SK-N-SH (cell line): Measurements from ENCODE around the gene ITGAV.

Experiments
- FOXM1 ChIP-seq: IDR thresholded peaks from 2 replicates; pipeline ENCODE4 v1.4.0; 2012; ENCODE audit warnings: low read depth, mild to moderate bottlenecking
- POLR2AphosphoS5 ChIP-seq: IDR thresholded peaks from 2 replicates; pipeline ENCODE4 v1.6.1; 2012; ENCODE audit warnings: low read depth, low read length
- ZBTB33 ChIP-seq: IDR thresholded peaks from 2 replicates; pipeline ENCODE4 v1.4.0; 2012; ENCODE audit warnings: low read depth, borderline replicate concordance
- TF ChIP-seq, protein P1 (sequence below): fragments of 200-600 bp; sonication (generic); IDR thresholded peaks from 2 replicates; pipeline ENCODE4 v1.6.1; 2017; ENCODE audit warnings: antibody characterized with exemption, mild to moderate bottlenecking, moderate library complexity
- TF ChIP-seq, protein P2 (sequence below): fragments of 150-350 bp; IDR thresholded peaks from 2 replicates; pipeline ENCODE4 v1.6.1; 2016; ENCODE audit warnings: mild to moderate bottlenecking, low read depth, low read length

DNA sequence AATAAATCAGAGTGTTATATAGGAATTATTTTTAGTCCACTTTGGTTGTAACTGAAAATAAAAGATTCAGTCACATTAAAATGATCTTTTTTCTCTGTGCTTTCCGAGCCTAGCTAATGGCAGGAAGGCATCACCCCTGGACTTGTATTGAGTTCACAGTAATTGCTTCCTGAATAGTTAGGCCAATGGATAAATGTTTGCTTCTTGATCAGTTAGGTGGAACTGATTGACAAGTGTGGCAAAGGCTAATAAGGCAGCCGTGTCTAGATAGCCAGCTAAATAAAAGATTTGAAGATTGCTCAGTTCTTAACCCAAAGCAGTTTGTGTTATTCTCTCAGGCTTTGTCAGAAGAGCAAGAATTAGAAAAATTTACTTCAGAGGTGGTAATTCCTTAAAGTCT, 124.8 kb downstream of the ITGAV start:
- TF ChIP-seq POLR2AphosphoS5 = no peak
- TF ChIP-seq, protein P1, sequence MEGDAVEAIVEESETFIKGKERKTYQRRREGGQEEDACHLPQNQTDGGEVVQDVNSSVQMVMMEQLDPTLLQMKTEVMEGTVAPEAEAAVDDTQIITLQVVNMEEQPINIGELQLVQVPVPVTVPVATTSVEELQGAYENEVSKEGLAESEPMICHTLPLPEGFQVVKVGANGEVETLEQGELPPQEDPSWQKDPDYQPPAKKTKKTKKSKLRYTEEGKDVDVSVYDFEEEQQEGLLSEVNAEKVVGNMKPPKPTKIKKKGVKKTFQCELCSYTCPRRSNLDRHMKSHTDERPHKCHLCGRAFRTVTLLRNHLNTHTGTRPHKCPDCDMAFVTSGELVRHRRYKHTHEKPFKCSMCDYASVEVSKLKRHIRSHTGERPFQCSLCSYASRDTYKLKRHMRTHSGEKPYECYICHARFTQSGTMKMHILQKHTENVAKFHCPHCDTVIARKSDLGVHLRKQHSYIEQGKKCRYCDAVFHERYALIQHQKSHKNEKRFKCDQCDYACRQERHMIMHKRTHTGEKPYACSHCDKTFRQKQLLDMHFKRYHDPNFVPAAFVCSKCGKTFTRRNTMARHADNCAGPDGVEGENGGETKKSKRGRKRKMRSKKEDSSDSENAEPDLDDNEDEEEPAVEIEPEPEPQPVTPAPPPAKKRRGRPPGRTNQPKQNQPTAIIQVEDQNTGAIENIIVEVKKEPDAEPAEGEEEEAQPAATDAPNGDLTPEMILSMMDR = no peak
- TF ChIP-seq, protein P2, sequence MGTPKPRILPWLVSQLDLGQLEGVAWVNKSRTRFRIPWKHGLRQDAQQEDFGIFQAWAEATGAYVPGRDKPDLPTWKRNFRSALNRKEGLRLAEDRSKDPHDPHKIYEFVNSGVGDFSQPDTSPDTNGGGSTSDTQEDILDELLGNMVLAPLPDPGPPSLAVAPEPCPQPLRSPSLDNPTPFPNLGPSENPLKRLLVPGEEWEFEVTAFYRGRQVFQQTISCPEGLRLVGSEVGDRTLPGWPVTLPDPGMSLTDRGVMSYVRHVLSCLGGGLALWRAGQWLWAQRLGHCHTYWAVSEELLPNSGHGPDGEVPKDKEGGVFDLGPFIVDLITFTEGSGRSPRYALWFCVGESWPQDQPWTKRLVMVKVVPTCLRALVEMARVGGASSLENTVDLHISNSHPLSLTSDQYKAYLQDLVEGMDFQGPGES = no peak
- no peak for TF ChIP-seq ZBTB33
- no peak for TF ChIP-seq FOXM1
